H9 (cell line): Measurements from ENCODE around the gene SBK1. TPM values are rescaled to one million over a fixed set of nuclear protein-coding genes. Genes with fewer than 3 reads are reported as not detected.

ENCODE experiments used
- DNase-seq: peaks from one replicate; pipeline ENCODE4 v3.0.0-alpha.2; 2017
- H2AFZ ChIP-seq: one replicate; pipeline ENCODE4 v1.6.1; 2013; ENCODE audit warnings: mild to moderate bottlenecking, low read length, control low read depth, moderate library complexity
- H2AK5ac ChIP-seq: 2 replicates; pipeline ENCODE4 v1.6.1; 2013; ENCODE audit warnings: low read length, control low read depth, mixed read lengths; ENCODE audit not compliant: insufficient read length
- H2BK120ac ChIP-seq: one replicate; pipeline ENCODE4 v1.6.1; 2013; ENCODE audit warnings: low read depth, mild to moderate bottlenecking, low read length, control low read depth, inconsistent platforms; ENCODE audit not compliant: poor library complexity, severe bottlenecking
- H2BK12ac ChIP-seq: 2 replicates; pipeline ENCODE4 v1.6.1; 2013; ENCODE audit warnings: low read length, control low read depth, mixed read lengths, low read depth; ENCODE audit not compliant: insufficient read length
- H2BK15ac ChIP-seq: 2 replicates; pipeline ENCODE4 v1.6.1; 2013; ENCODE audit warnings: low read depth, low read length, control low read depth
- H2BK20ac ChIP-seq: one replicate; pipeline ENCODE4 v1.6.1; 2013; ENCODE audit warnings: low read depth, mild to moderate bottlenecking, low read length, control low read depth, inconsistent platforms; ENCODE audit not compliant: poor library complexity, severe bottlenecking
- H2BK5ac ChIP-seq: 2 replicates; pipeline ENCODE4 v1.6.1; 2013; ENCODE audit warnings: low read length, control low read depth, mixed read lengths; ENCODE audit not compliant: insufficient read length
- H3K14ac ChIP-seq: 2 replicates; pipeline ENCODE4 v1.6.1; 2013; ENCODE audit warnings: low read length, control low read depth; ENCODE audit not compliant: insufficient read depth
- H3K18ac ChIP-seq: 2 replicates; pipeline ENCODE4 v1.6.1; 2013; ENCODE audit warnings: low read depth, mild to moderate bottlenecking, mixed read lengths, low read length, control low read depth; ENCODE audit not compliant: insufficient read length
- H3K23ac ChIP-seq: 2 replicates; pipeline ENCODE4 v1.6.1; 2013; ENCODE audit warnings: low read length, control low read depth, mixed read lengths, low read depth; ENCODE audit not compliant: insufficient read length
- H3K23me2 ChIP-seq: 2 replicates; pipeline ENCODE4 v1.6.1; 2013; ENCODE audit warnings: low read depth, mild to moderate bottlenecking, mixed read lengths, low read length, control low read depth; ENCODE audit not compliant: insufficient read length, poor library complexity, severe bottlenecking
- H3K27ac ChIP-seq: 2 replicates; pipeline ENCODE4 v1.5.1; 2013; ENCODE audit warnings: low read length, control low read depth, mixed read lengths, low read depth; ENCODE audit not compliant: insufficient read length
- H3K27me3 ChIP-seq: 2 replicates; pipeline ENCODE4 v1.6.1; 2013; ENCODE audit warnings: low read length, control low read depth, inconsistent platforms; ENCODE audit not compliant: insufficient read depth
- H3K4ac ChIP-seq: 2 replicates; pipeline ENCODE4 v1.6.1; 2013; ENCODE audit warnings: low read depth, mild to moderate bottlenecking, control low read depth, inconsistent platforms, low read length, moderate library complexity
- H3K4me1 ChIP-seq: 2 replicates; pipeline ENCODE4 v1.6.1; 2013; ENCODE audit warnings: low read length, control low read depth, inconsistent platforms; ENCODE audit not compliant: insufficient read depth
- H3K4me2 ChIP-seq: 2 replicates; pipeline ENCODE4 v1.6.1; 2013; ENCODE audit warnings: low read length, control low read depth, mixed read lengths; ENCODE audit not compliant: insufficient read length, insufficient read depth
- H3K56ac ChIP-seq: 2 replicates; pipeline ENCODE4 v1.6.1; 2013; ENCODE audit warnings: low read depth, mild to moderate bottlenecking, mixed read lengths, low read length, control low read depth; ENCODE audit not compliant: insufficient read length
- H3K79me1 ChIP-seq: 2 replicates; pipeline ENCODE4 v1.6.1; 2013; ENCODE audit warnings: low read depth, mild to moderate bottlenecking, moderate library complexity, low read length, control low read depth, inconsistent platforms; ENCODE audit not compliant: insufficient read depth, poor library complexity, severe bottlenecking
- H3K79me2 ChIP-seq: 2 replicates; pipeline ENCODE4 v1.6.1; 2013; ENCODE audit warnings: low read length, control low read depth, inconsistent platforms; ENCODE audit not compliant: insufficient read depth
- H3K9ac ChIP-seq: 2 replicates; pipeline ENCODE4 v1.6.1; 2013; ENCODE audit warnings: low read length, control low read depth, mixed read lengths; ENCODE audit not compliant: insufficient read length; ENCODE audit errors: extremely low read depth
- H3K9me3 ChIP-seq: one replicate; pipeline ENCODE4 v1.6.1; 2013; ENCODE audit warnings: low read depth, low read length, inconsistent platforms; ENCODE audit not compliant: control insufficient read depth
- H3T11ph ChIP-seq: one replicate; pipeline ENCODE4 v1.6.1; 2013; ENCODE audit warnings: mild to moderate bottlenecking, low read length, control low read depth, inconsistent platforms
- H4K20me1 ChIP-seq: one replicate; pipeline ENCODE4 v1.6.1; 2013; ENCODE audit not compliant: control insufficient read depth, insufficient read length, insufficient read depth
- H4K5ac ChIP-seq: 2 replicates; pipeline ENCODE4 v1.6.1; 2013; ENCODE audit warnings: low read depth, mild to moderate bottlenecking, mixed read lengths, low read length, control low read depth; ENCODE audit not compliant: insufficient read length
- H4K8ac ChIP-seq: replicated peaks from 2 replicates; pipeline ENCODE4 v1.6.1; 2013; ENCODE audit warnings: low read length, control low read depth, mixed read lengths, low read depth; ENCODE audit not compliant: insufficient read length
- H4K91ac ChIP-seq: 2 replicates; pipeline ENCODE4 v1.6.1; 2013; ENCODE audit warnings: low read depth, mild to moderate bottlenecking, moderate library complexity, mixed read lengths, low read length, control low read depth; ENCODE audit not compliant: insufficient read length
- H3K27ac Mint-ChIP-seq, 3 experiments: 2 replicates in 2 of 3; 3 replicates in 1 of 3; pipeline ENCODE4 v1.8.0; 2020 to 2021; ENCODE audit warnings: mixed read lengths in 3 of 3, mild to moderate bottlenecking in 1 of 3, moderate library complexity in 1 of 3
- H3K27me3 Mint-ChIP-seq: 2 replicates; pipeline ENCODE4 v1.8.0; 2021; ENCODE audit warnings: low read depth, mild to moderate bottlenecking, moderate library complexity, mixed read lengths
- H3K36me3 Mint-ChIP-seq, 3 experiments: 2 replicates in 2 of 3; 3 replicates in 1 of 3; pipeline ENCODE4 v1.8.0; 2020 to 2021; ENCODE audit warnings: low read depth in 3 of 3, mixed read lengths in 3 of 3; ENCODE audit not compliant: insufficient read depth in 1 of 3
- H3K4me1 Mint-ChIP-seq, 2 experiments: 2 replicates each; pipeline ENCODE4 v1.8.0; 2020; ENCODE audit warnings: mixed read lengths in 2 of 2
- H3K4me3 Mint-ChIP-seq, 2 experiments: 2 replicates in 1 of 2; 3 replicates in 1 of 2; pipeline ENCODE4 v1.8.0; 2020 to 2021; ENCODE audit warnings: mild to moderate bottlenecking in 2 of 2, mixed read lengths in 2 of 2, moderate library complexity in 1 of 2
- H3K9me3 Mint-ChIP-seq, 2 experiments: 2 replicates in 1 of 2; 3 replicates in 1 of 2; pipeline ENCODE4 v1.8.0; 2020; ENCODE audit warnings: mild to moderate bottlenecking in 2 of 2, mixed read lengths in 2 of 2, moderate library complexity in 1 of 2
- WGBS: extraction: QIAGEN DNeasy Blood & Tissue Kit; methylation state at CpG from one replicate; pipeline ENCODE4 v1.1.7; 2013; ENCODE audit warnings: missing lambda C conversion rate, low lambda C conversion rate, mixed read lengths; ENCODE audit not compliant: insufficient read length; ENCODE audit errors: extremely low coverage; 5-methylcytosine and 5-hydroxymethylcytosine counted together
- total RNA-seq: library from RNA; stranded (reverse); gene quantifications from 2 replicates; pipeline ENCODE4 v1.2.1, GENCODE V29; 2021
- TF ChIP-seq, protein P1 (sequence below): fragments of 200-600 bp; sonication (generic); conservative IDR thresholded peaks from 3 replicates; pipeline ENCODE4 v1.8.0; 2021; ENCODE audit warnings: antibody characterized with exemption, mild to moderate bottlenecking

Gene SBK1
- total RNA-seq, 1 experiment from 2014 or later = 65.5 TPM

DNA sequence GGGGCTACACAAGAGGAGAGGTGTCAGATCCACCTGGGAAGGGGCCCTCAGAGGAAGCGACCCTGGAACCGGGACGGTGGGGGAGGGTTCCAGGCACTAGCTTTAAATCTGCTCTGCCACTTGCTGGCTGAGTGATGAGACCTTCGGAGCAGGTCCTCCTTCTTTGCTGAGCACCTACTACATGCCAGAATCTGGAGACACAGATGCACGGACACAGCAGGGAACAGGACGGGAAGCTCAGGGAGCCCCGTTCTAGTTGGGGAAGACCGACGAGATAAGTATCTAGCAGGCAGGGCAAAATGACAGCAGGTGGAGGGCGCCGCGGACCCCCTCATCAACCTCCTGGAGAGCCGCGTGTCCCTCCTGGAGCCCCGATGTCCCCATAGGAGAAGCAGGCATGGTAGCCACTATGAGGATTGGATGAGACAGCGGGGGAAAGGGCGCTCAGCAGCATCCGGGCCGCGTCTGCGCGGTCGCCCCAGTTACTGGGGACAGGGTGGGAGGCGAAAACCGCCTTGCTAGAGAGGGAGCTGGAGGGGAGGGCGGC is 27.2 kb downstream of the SBK1 start:
- Histone ChIP-seq H2BK15ac (no peak overlapping the region), H2BK20ac (no peak overlapping the region), H3K56ac (no peak overlapping the region), H3K79me1 (no peaks in the 10 kb centered on the region), H4K91ac (no peak overlapping the region), H2AK5ac (no peak overlapping the region), H3K4me2 (no peak overlapping the region), H2AFZ (no peak overlapping the region), H3K4ac (no peak overlapping the region), H3K14ac (no peak overlapping the region), H4K8ac (no peak overlapping the region), H3K4me1 (no peaks in the 10 kb centered on the region), H3K9ac (no peak overlapping the region), H4K5ac (no peak overlapping the region), H3T11ph (no peak overlapping the region), H3K23me2 (no peaks in the 10 kb centered on the region), H2BK12ac (no peak overlapping the region), H3K27me3 (no peaks in the 10 kb centered on the region), H3K23ac (no peak overlapping the region), H3K79me2 (no peaks in the 10 kb centered on the region), H3K9me3 (no peaks in the 10 kb centered on the region), H2BK5ac (no peak overlapping the region), H3K27ac (no peak overlapping the region), H3K18ac (no peak overlapping the region), H2BK120ac (no peak overlapping the region), H4K20me1 (no peaks in the 10 kb centered on the region)
- Mint-ChIP-seq H3K27me3 (no peaks in the 10 kb centered on the region), H3K36me3 (peaks cover 15 to 28% (median 27%) of the 10 kb centered on the region in 3 experiments), H3K4me3 (no peak overlapping the region; a peak in 1 of 5 replicates), H3K4me1 (peaks cover 0 to 4% of the 10 kb centered on the region in 2 experiments; a peak in 2 of 4 replicates), H3K9me3 (no peaks in the 10 kb centered on the region), H3K27ac (peak overlapping the region in 1 of 3 experiments; percentile 49; a peak in 2 of 7 replicates)
- TF ChIP-seq, protein P1, sequence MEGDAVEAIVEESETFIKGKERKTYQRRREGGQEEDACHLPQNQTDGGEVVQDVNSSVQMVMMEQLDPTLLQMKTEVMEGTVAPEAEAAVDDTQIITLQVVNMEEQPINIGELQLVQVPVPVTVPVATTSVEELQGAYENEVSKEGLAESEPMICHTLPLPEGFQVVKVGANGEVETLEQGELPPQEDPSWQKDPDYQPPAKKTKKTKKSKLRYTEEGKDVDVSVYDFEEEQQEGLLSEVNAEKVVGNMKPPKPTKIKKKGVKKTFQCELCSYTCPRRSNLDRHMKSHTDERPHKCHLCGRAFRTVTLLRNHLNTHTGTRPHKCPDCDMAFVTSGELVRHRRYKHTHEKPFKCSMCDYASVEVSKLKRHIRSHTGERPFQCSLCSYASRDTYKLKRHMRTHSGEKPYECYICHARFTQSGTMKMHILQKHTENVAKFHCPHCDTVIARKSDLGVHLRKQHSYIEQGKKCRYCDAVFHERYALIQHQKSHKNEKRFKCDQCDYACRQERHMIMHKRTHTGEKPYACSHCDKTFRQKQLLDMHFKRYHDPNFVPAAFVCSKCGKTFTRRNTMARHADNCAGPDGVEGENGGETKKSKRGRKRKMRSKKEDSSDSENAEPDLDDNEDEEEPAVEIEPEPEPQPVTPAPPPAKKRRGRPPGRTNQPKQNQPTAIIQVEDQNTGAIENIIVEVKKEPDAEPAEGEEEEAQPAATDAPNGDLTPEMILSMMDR = no peak
- no peak for DNase-seq
- no CpG with 5 or more reads among the region's 26 CpGs for WGBS
